ENCODE results near the gene BIRC2. TPM values are rescaled to one million over a fixed set of nuclear protein-coding genes. Genes with fewer than 3 reads are reported as not detected.
A peak's percentile ranks its signal among the peaks of the same experiment; 100 is the strongest.

Gene BIRC2
- total RNA-seq, 2 donors from 2014 or later, result 45.4 to 55.3 TPM

- H3K4me1 Mint-ChIP-seq, result peaks cover 29% of the 10 kb centered on the region
- peak overlapping the region; percentile 96 for H3K4me3 ChIP-seq (ENCODE audit: low read length)
- peak overlapping the region; percentile 97 for H3K27ac Mint-ChIP-seq
- no peaks in the 10 kb centered on the region for H3K27me3 ChIP-seq (ENCODE audit: control insufficient read depth, insufficient read depth, low read length, poor library complexity, severe bottlenecking)
- H3K27ac ChIP-seq (ENCODE audit: low read depth, low read length), result peak overlapping the region; percentile 74
- no peaks in the 10 kb centered on the region for H3K9me3 Mint-ChIP-seq
- 6 to 9% methylated on average over 5 of the region's 5 CpGs for WGBS, 2 experiments (ENCODE audit: insufficient coverage in 1 of 2, insufficient read length in 1 of 2)
- peaks cover 16% of the 10 kb centered on the region for H3K36me3 ChIP-seq (ENCODE audit: control insufficient read depth, insufficient read depth, low read length)
- no peaks in the 10 kb centered on the region for H3K27me3 Mint-ChIP-seq (ENCODE audit: insufficient read depth)
- peaks cover 17% of the 10 kb centered on the region for H3K36me3 Mint-ChIP-seq (ENCODE audit: low read depth)
- TF ChIP-seq CTCF (conservative IDR thresholded peaks at IDR 0.05), result no peak
- DNase-seq, result no peak
- H3K4me3 Mint-ChIP-seq, result peak overlapping the region; percentile 92
- no peaks in the 10 kb centered on the region for H3K9me3 ChIP-seq (ENCODE audit: control insufficient read depth, low read length)
- H3K4me1 ChIP-seq (ENCODE audit: control insufficient read depth, insufficient read depth, low read length), result peaks cover 3% of the 10 kb centered on the region
- peak overlapping the region; percentile 95 for H3K9ac ChIP-seq (ENCODE audit: extremely low read depth, low read length, poor library complexity, severe bottlenecking)
Measured at GRCh38 chr11:102346456-102346747, 612 bp upstream of the BIRC2 start.

- peak overlapping the region; percentile 95 for H3K9ac ChIP-seq (ENCODE audit: extremely low read depth, low read length, poor library complexity, severe bottlenecking)
- peak overlapping the region; percentile 92 for H3K27ac ChIP-seq (ENCODE audit: low read depth, low read length)
- DNase-seq, result peak; percentile 48
Measured at GRCh38 chr11:102347462-102348370, 702 bp downstream of the BIRC2 start.

GRCh38 chr11:102357116-102357515, 10.1 kb downstream of the BIRC2 start:
- no peak overlapping the region for H3K27ac Mint-ChIP-seq

More at GRCh38 chr11:102347462-102348370, 702 bp downstream of the BIRC2 start:
- H3K9me3 ChIP-seq (ENCODE audit: control insufficient read depth, low read length), result no peaks in the 10 kb centered on the region
- no peaks in the 10 kb centered on the region for H3K27me3 ChIP-seq (ENCODE audit: control insufficient read depth, insufficient read depth, low read length, poor library complexity, severe bottlenecking)
- no peaks in the 10 kb centered on the region for H3K27me3 Mint-ChIP-seq (ENCODE audit: insufficient read depth)
- H3K36me3 ChIP-seq (ENCODE audit: control insufficient read depth, insufficient read depth, low read length), result peaks cover 21% of the 10 kb centered on the region
- H3K27ac Mint-ChIP-seq, result peak overlapping the region; percentile 95
- H3K4me3 Mint-ChIP-seq, result peak overlapping the region; percentile 92
- peak overlapping the region; percentile 96 for H3K4me3 ChIP-seq (ENCODE audit: low read length)
- no peak for TF ChIP-seq CTCF (conservative IDR thresholded peaks at IDR 0.05)
- H3K36me3 Mint-ChIP-seq (ENCODE audit: low read depth), result peaks cover 25% of the 10 kb centered on the region
- H3K4me1 Mint-ChIP-seq, result peaks cover 26% of the 10 kb centered on the region
- WGBS, 2 experiments (ENCODE audit: insufficient coverage in 1 of 2, insufficient read length in 1 of 2), result 2 to 3% methylated on average over 21 to 31 of the region's 33 CpGs
- H3K9me3 Mint-ChIP-seq, result no peaks in the 10 kb centered on the region
- H3K4me1 ChIP-seq (ENCODE audit: control insufficient read depth, insufficient read depth, low read length), result peaks cover 3% of the 10 kb centered on the region

More at GRCh38 chr11:102357116-102357515, 10.1 kb downstream of the BIRC2 start:
- no peak for TF ChIP-seq CTCF (conservative IDR thresholded peaks at IDR 0.05)
- peaks cover 5% of the 10 kb centered on the region for H3K9me3 Mint-ChIP-seq
- peaks cover 71% of the 10 kb centered on the region for H3K36me3 Mint-ChIP-seq (ENCODE audit: low read depth)
- Histone ChIP-seq H3K9me3 (ENCODE audit: control insufficient read depth, low read length) (peaks cover 40% of the 10 kb centered on the region), H3K9ac (ENCODE audit: extremely low read depth, low read length, poor library complexity, severe bottlenecking) (no peak overlapping the region), H3K27ac (ENCODE audit: low read depth, low read length) (no peak overlapping the region), H3K4me3 (ENCODE audit: low read length) (no peak overlapping the region), H3K27me3 (ENCODE audit: control insufficient read depth, insufficient read depth, low read length, poor library complexity, severe bottlenecking) (no peaks in the 10 kb centered on the region), H3K36me3 (ENCODE audit: control insufficient read depth, insufficient read depth, low read length) (peaks cover 63% of the 10 kb centered on the region), H3K4me1 (ENCODE audit: control insufficient read depth, insufficient read depth, low read length) (no peaks in the 10 kb centered on the region)
- H3K4me1 Mint-ChIP-seq, result no peaks in the 10 kb centered on the region
- H3K27me3 Mint-ChIP-seq (ENCODE audit: insufficient read depth), result no peaks in the 10 kb centered on the region
- no peak for DNase-seq
- H3K4me3 Mint-ChIP-seq, result no peak overlapping the region
